ENCODE measurements around the gene ATF6B.

DNA sequence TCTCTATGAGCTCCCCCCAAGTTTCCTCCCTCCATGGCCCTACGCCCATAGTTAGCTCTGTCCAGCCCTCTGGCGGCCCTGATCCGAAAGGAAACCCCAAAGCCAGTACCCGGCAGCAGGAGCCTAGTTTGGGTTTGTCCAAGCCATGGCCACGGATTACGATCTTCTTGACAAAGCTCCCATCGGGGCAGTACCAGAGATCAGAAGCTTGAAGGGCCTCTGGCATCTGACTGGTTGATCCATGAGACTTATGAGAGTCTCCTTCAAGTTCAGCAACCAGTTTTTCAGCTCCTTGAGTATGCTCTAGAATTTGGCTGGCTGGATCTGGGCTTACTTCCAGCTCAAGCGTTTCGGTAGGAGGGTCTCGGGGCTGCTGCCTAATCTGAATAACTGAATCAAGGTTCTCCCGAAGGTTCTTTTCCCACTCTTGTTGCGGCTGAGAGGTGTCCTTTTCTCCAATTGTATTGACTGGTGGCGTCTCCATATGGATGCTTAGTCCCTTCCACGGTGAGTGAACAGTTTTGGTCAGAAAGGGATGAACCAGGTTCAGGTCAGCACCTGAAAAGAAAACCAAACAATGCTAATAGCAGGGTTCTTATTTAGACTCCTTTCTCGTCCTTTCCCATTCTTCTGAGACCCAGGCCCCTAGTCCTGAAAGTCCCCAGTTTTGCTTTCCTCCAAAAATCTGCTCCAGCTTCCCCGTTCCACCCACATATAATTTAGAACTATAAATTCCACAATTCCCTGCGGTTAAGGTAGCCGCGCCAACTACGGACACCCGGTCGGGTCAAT is 1.4 kb upstream of the ATF6B start:
- TF ChIP-seq POLR2A (IDR thresholded peaks at IDR 0.05): no peak
- TF ChIP-seq, protein P1, sequence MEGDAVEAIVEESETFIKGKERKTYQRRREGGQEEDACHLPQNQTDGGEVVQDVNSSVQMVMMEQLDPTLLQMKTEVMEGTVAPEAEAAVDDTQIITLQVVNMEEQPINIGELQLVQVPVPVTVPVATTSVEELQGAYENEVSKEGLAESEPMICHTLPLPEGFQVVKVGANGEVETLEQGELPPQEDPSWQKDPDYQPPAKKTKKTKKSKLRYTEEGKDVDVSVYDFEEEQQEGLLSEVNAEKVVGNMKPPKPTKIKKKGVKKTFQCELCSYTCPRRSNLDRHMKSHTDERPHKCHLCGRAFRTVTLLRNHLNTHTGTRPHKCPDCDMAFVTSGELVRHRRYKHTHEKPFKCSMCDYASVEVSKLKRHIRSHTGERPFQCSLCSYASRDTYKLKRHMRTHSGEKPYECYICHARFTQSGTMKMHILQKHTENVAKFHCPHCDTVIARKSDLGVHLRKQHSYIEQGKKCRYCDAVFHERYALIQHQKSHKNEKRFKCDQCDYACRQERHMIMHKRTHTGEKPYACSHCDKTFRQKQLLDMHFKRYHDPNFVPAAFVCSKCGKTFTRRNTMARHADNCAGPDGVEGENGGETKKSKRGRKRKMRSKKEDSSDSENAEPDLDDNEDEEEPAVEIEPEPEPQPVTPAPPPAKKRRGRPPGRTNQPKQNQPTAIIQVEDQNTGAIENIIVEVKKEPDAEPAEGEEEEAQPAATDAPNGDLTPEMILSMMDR (IDR thresholded peaks at IDR 0.05): no peak

Measured in esophagus squamous epithelium (tissue), 4 donors.